ENCODE data around the gene PHEX.

PHEX gene

DNA sequence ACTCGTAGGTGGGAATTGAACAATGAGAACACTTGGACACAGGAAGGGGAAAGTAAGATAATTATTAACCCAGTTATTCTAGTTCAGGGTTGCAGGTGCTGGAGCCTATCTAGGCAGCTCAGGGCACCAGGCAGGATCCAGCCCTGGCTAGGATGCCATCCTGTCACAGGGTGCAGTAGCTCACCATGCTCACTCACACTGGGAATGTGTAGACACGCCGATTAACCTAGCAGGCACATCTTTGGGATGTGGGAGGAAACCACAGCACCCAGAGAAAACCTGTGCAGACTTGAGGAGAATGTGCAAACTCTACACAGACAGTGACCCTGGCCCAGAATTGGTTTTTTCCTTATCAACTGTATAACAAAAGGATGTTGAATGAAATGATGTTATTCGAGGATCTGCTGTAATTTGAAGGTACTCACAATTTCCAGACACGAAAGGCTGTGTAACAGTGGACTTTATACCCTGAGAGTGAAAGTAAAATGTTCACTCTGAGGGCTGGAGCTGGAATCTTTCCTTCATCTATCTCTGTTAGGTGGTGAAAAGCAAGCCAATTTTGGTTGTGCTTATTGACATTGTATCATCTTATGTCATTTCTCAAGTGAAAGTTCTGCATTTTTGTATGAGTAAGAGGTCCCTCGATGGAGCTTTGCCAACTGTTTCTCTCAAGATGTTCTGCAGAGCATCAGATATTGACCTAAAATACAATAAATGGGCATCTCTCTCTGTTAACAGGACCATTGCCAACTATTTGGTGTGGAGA lies 78.8 kb downstream of the PHEX start:
- no peak for DNase-seq

- no peak for DNase-seq
Observed at GRCh38 chrX:22116605-22117546, 84.8 kb downstream of the PHEX start.

DNA sequence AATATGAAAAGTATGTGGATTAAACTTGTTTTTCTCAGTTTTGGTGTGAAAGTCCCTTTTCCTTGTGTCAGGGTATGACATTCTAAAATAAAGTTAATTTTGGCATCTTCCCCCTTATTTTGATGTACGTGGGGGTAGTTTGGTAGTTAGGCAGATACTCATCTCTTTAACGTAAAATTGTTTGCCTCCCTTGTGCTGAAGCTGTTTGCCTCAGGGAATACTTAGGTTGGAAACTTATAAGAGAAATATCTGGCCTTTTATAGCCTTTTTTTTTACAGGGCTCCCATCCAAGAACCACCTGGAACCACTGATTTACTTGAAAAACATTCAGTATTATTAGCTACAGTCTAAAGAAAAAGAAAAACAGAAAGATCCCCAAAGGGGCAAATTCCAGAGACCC lies 85.5 kb downstream of the PHEX start:
- no peak for DNase-seq

- no peak for DNase-seq
Observed at GRCh38 chrX:22118161-22118830, 86.2 kb downstream of the PHEX start.

DNA sequence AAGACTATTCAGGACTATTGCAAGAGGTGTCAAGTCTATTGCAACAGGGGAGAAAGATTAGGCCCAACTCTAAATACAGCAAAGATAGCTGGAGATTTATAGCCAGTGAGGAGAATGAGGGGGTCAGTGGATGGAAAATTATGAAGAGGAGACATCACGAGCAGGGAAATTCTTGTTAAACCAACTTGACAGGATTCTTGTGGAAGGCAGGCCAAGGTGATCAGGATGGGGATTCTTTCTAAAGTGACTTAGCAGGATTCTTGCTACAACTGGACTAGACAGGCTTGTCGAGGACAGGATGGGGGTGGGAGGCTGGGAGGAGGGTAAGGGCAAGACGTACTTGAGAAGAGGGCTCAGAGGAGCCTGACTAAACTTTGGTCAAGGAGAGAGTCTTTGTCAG lies 89.0 kb downstream of the PHEX start:
- no peak for DNase-seq

DNA sequence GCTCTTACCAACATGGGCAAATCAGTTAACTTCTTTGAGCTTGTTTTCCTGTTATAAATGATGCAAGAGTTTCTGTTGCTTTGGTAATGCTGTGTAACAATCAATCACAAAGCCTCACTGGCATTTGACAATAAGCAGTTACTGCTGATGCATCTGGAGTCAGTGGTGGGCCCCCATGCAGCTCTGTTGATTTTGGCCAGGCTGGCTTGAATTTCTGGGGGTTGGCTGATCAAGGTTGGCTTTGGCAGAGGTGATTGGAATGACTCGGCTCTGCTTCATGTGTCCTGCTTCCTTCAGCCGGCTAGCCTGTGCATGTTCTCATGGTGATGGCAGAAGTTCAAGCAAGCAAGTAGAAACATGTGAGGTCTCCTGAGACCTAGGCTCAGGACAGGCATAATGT lies 90.4 kb downstream of the PHEX start:
- no peak for DNase-seq

- no peak for DNase-seq
Observed at GRCh38 chrX:22124098-22124497, 92.0 kb downstream of the PHEX start.

DNA sequence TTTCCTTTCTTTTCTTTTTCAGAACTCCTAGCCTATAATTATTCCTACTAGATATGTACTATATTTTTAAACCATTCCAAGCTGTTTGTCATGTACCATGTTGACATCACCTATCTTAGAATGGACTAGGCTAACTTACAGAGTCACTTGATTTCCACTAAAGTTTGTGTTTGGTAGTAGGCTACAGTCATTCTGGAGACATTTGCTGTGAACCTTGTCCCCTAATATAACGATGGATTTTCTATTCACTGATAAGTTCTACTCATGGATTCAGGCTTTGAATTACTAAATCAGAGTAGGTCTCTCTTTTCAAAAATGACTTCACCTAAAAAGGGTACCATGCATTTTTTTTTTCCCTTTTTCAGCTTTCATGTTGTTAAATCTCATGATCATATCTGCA lies 93.4 kb downstream of the PHEX start:
- no peak for DNase-seq

DNA sequence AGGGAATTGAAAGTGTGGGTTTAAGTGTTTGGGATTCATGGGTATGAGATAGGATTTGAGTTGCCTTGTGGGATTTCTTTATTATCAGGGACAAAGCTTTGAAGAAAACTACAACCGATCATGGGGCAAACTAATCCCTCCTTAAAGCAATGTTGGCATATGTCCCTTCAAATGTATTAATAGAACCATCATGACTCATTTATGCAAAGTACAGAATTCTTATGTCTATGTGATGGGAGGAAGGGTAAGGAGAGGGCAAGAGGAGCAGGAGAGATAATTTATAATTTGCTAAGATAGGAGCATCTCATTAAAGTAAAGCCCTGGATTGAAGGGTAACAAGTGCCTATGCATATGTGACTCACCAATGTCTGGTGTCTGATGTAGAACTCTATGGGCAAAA lies 94.2 kb downstream of the PHEX start:
- DNase-seq: no peak

- DNase-seq: no peak
Observed at GRCh38 chrX:22128961-22129360, 96.8 kb downstream of the PHEX start.

DNA sequence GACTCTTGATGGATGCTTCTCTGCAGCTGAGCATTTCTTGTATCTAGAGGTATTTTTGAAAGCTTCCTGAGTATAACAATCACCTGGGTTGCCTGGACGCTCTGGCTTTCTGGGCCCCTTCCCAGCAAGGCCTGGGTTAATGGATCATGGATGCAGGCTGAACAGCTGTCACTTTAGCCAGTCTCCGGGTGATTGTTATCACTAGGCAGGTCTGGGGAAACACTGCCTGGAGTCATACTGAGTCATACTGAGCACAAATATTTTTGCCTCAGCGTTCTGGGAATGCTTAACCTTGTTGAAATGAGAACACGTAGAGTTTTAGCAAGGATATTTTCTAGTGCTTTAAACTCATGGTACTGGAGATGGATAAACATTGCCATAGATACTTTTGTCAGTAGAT lies 102.6 kb downstream of the PHEX start:
- no peak for DNase-seq

GRCh38 chrX:22135171-22135711 lies 103.1 kb downstream of the PHEX start:
- DNase-seq: peak; percentile 1

GRCh38 chrX:22135994-22136684 lies 104.0 kb downstream of the PHEX start:
- DNase-seq: no peak

GRCh38 chrX:22136711-22137110 lies 104.6 kb downstream of the PHEX start:
- no peak for DNase-seq

DNA sequence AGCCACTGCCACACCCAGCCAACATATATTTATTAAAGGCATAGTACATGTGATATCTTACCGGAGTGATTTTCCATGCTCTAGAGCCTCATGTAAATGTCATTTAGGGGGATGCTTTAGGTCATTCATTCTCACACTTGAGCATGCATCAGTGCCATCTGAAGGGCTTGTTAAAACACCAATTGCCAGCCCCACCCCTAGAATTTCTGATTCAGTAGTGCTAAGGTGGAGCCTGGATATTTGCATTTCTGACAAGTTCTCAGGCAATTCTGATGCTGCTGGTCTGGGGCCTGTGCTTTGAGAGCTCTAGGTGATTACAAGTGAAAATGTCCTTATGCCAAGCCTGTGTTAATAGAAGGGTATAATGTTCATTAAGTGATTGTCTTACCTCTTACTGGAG lies 107.7 kb downstream of the PHEX start:
- DNase-seq: no peak

DNA sequence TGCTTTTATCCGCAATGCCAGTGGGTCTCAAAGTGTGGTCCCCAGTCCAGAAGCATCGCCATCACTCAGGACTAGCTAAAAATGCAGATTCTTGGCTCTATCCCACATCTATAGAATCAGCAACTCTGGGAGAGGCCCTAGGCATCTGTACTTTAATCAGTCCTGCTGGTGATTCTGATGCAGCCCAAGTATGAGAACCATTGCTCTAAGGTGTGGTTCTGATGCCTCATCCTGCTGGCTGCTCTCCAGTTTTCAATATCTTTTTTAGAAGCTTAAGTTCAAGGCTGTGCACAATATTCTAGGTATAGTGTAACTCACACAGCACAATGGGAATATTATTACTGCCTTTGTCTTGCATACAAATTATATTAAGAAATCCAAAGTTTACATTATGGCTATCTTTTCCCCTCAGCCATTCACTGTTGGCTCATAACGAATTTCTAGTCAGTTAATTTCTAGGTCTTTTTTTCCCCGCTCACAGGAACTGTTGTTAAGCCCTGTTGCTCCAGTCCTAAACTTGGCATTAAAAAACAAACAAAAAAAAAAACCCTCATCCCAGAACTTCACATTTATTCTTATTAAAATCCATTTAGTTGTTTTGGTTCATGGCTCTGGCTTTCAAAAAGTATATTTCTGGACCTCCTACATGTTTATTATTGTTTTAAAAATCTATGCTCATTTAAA lies 109.1 kb downstream of the PHEX start:
- DNase-seq: no peak

- DNase-seq: no peak
Observed at GRCh38 chrX:22147214-22147613, 115.1 kb downstream of the PHEX start.

- DNase-seq: no peak
Observed at GRCh38 chrX:22147942-22148341, 115.8 kb downstream of the PHEX start.

DNA sequence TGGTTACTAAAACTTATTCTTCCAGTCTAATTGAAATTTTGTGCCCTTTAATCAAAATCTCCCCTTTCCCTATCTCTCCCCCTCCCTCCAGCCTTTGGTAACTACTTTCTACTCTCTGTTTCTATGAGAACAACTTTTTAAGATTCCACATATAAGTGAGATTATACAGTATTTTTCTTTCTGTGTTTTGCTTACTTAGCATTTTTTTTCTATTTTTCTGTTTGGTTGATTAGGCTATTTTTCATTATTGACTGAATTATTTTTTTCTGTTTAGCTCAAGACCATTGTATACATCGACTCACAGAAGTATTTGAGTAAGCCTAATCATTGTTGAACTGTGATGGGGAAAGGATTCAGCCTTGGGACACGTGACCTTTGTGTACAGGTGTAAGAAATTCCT lies 116.4 kb downstream of the PHEX start:
- DNase-seq: no peak

GRCh38 chrX:22150371-22150770 lies 118.2 kb downstream of the PHEX start:
- DNase-seq: no peak

DNA sequence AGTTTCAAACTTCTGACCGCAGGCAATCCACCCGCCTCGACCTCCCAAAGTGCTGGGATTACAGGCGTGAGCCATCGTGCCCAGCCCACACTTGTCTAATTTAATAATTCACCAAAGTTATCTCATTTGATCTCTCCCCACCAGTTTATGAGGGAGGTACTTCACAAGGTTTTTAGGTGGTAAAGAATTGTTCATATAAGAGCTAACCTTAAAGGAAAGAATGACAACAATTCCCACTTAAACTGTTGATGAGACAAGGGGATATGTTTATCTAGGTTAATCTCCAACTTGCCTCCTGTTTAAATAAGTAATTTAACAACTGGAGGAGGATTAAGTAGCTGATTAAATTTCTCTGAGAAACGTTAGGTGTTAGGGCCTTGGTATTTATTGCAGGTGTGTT lies 123.0 kb downstream of the PHEX start:
- DNase-seq: no peak

- no peak for DNase-seq
Observed at GRCh38 chrX:22159071-22159470, 126.9 kb downstream of the PHEX start.
